Measurements from ENCODE around the gene ACBD4. TPM values are rescaled to one million over a fixed set of nuclear protein-coding genes. Genes with fewer than 3 reads are reported as not detected.

ACBD4 gene
- total RNA-seq, 5 donors from 2014 or later (not counting 1 experiment from before 2014, with no cell fraction given): 28.4 to 48.5 (median 38.9) TPM

DNA sequence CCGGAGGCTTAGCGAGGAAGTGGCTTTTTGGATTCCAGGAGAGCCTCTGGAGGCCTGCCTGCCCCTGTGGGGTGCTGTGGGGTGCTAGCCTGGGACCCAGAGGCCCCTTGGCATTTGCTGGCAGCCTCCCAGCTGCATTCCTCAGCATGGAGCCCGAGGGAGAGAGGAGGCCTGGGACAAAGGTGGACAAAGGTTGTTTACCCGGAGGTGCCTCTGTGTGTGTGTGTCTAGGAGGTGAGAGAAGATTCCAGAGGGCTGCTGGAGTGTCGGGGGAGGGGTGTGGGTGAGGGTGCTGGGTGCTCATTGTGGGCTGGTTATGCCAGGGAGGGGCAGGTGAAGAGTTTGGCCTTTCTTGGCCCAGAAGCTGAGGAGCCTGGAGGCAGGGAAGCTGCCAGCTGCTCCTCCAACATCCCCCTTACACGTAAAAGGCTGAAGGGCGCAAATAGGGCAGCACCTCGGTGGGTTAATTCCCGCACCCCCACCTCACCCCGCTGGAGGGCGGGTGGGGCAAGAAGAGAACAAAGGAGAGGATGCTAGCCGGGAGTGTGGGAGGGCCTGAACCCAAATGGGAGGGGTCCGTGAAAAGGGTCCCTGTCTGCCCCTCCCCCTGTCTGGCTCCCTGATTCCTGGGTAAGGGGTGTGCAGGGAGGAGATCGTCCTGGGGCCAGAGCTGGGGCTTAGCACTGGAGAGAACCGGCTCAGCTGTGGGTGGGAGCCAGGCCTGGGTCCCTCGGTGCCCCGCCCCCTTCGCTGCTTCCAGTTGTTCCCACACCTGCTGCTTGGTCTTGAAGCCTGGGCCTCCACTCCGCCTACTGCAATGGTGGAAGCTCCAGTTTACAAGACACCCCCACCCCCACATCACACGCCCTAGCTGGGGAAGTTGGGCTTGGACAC lies 36.1 kb downstream of the ACBD4 start:
- Histone ChIP-seq H3K9me3 (no peaks in the 10 kb centered on the region), H3K27ac (ENCODE audit: low read length) (peak overlapping the region; percentile 62), H3K4me3 (ENCODE audit: control insufficient read depth in 1 of 2, extremely low read depth in 1 of 2, low read length in 1 of 2) (peak overlapping the region in 1 of 2 donors; percentile 35), H3K36me3 (ENCODE audit: control insufficient read depth in 2 of 2, extremely low read depth in 1 of 2, insufficient read depth in 1 of 2, low read length in 1 of 2) (no peaks in the 10 kb centered on the region), H3K27me3 (replicated peaks in 1 of 2; ENCODE audit: control insufficient read depth in 2 of 2, extremely low read depth in 1 of 2, insufficient read depth in 2 of 2, low read length in 1 of 2) (no peaks in the 10 kb centered on the region), H3K4me1 (ENCODE audit: control insufficient read depth in 1 of 2, extremely low read depth in 1 of 2, insufficient read depth in 2 of 2, low read length in 2 of 2) (peaks cover 12 to 25% of the 10 kb centered on the region in 2 experiments)
- no peak for ATAC-seq (replicated peaks in 1 of 4)
- Mint-ChIP-seq H3K4me3 (peak overlapping the region in 2 of 3 donors; percentile 13 to 82), H3K4me1 (peaks cover 19 to 24% (median 23%) of the 10 kb centered on the region in 3 donors), H3K9me3 (no peaks in the 10 kb centered on the region), H3K27ac (peak overlapping the region; percentile 59 to 98), H3K27me3 (no peaks in the 10 kb centered on the region), H3K36me3 (no peaks in the 10 kb centered on the region)
- 66% methylated on average over 11 of the region's 20 CpGs for WGBS (ENCODE audit: insufficient coverage)
- ChIA-PET POLR2A (no interaction called here), CTCF (interaction anchor here in 1 of 2 donors (0.5 to 2.6 kb wide), 3 partner anchors 8 to 1680 kb away, joined by 3 to 20 read pairs (median 7); partner anchors contain the start of genes ACBD4 and WNT9B)
- DNase-seq: no peak

DNA sequence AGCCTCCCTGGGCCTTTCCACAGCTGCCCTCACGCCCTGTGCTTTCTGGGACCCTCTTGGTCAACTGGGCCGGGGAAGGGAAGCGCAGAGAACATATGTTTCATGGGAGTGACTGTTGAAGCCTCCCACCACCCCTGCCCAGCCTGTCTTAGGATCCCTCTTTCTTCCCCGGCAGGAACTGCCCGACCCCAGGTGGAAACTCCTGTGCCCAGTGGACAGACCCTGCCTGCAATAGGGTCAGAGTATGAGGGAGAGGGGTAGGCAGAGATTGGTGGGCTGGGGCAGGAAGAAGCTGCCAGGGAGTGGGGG lies 36.7 kb downstream of the ACBD4 start:
- no CpG with 5 or more reads among the region's 5 CpGs for WGBS (ENCODE audit: insufficient coverage)
- Mint-ChIP-seq H3K27ac (peak overlapping the region; percentile 49 to 98), H3K4me1 (peaks cover 19 to 24% (median 23%) of the 10 kb centered on the region in 3 donors), H3K9me3 (no peaks in the 10 kb centered on the region), H3K36me3 (no peaks in the 10 kb centered on the region), H3K4me3 (peak overlapping the region; percentile 13 to 82 (median 13)), H3K27me3 (no peaks in the 10 kb centered on the region)
- ATAC-seq (replicated peaks in 1 of 4) (no peak), DNase-seq (no peak)
- peak overlapping the region; percentile 62 for H3K27ac ChIP-seq (ENCODE audit: low read length)
- H3K36me3 ChIP-seq (ENCODE audit: control insufficient read depth in 2 of 2, extremely low read depth in 1 of 2, insufficient read depth in 1 of 2, low read length in 1 of 2): no peaks in the 10 kb centered on the region
- H3K4me1 ChIP-seq (ENCODE audit: control insufficient read depth in 1 of 2, extremely low read depth in 1 of 2, insufficient read depth in 2 of 2, low read length in 2 of 2): peaks cover 12 to 25% of the 10 kb centered on the region in 2 experiments
- ChIA-PET CTCF (interaction anchor here in 1 of 2 donors (0.6 to 2.6 kb wide), 5 partner anchors 19 to 37 kb away, joined by 3 to 20 read pairs (median 6); partner anchors contain the start of genes ACBD4 and HEXIM1), POLR2A (no interaction called here)
- no peaks in the 10 kb centered on the region for H3K27me3 ChIP-seq (replicated peaks in 1 of 2; ENCODE audit: control insufficient read depth in 2 of 2, extremely low read depth in 1 of 2, insufficient read depth in 2 of 2, low read length in 1 of 2)
- peak overlapping the region; percentile 35 to 42 for H3K4me3 ChIP-seq (ENCODE audit: control insufficient read depth in 1 of 2, extremely low read depth in 1 of 2, low read length in 1 of 2)
- no peaks in the 10 kb centered on the region for H3K9me3 ChIP-seq

DNA sequence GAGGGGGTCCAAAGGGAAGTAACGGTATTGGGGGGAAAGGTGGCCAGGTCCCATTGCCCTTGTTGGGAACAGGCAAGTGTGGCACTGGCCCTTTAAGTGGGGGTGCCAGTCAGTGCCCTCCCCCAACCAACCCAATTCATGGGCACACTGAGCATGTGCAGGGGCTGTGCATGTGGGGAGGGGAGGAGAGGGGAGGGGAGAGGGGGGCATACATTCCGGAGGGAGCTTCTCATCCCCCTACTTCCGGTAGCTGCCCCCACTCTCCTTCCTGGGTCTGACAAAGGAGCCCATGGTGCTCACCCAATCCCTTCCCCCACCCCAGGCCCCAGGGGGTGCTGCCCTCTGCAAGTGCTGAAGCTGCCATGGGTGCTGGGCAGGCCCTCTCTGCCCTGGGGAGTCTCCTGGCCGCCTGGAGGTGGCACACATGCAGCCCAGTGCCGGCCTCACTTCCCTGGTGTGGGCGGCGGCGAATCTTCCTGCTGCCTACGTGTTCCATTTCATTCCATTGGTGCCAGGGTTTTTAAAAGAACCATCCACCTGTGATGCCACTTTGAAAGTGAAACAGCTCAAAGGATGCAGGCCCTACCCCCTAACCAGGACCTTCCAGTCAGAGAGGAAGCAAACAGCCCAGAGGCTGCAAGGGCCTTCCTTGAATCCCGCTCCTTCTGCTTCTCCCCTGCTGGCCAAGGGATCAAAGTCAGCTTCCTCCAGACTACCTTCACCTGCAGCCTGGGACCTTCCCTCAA lies 37.2 kb downstream of the ACBD4 start:
- H3K4me3 ChIP-seq (ENCODE audit: control insufficient read depth in 1 of 2, extremely low read depth in 1 of 2, low read length in 1 of 2): peak overlapping the region; percentile 39 to 42
- H3K27me3 Mint-ChIP-seq: no peaks in the 10 kb centered on the region

DNA sequence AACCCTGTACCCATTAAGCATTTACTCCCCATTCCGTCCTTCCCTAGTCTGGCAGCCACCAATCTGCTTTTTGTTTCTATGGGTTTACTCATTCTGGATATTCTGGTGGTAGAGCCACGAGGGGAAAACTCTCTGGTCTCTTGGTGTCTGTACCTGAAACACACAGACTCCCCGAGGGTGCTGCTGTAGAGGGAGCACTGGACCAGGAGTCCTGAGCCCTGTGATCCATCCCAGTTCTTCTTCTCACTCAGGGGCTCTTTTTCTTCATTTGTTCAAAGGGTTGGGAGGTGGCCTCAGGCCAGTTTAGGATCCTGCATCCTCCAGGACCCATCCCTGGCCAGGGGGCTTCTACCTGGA lies 40.2 kb downstream of the ACBD4 start:
- peaks cover 19 to 23% (median 21%) of the 10 kb centered on the region in 3 donors for H3K4me1 Mint-ChIP-seq
- Histone ChIP-seq H3K4me3 (ENCODE audit: control insufficient read depth in 1 of 2, extremely low read depth in 1 of 2, low read length in 1 of 2) (no peak overlapping the region), H3K27ac (ENCODE audit: low read length) (no peak overlapping the region), H3K36me3 (ENCODE audit: control insufficient read depth in 2 of 2, extremely low read depth in 1 of 2, insufficient read depth in 1 of 2, low read length in 1 of 2) (no peaks in the 10 kb centered on the region), H3K4me1 (ENCODE audit: control insufficient read depth in 1 of 2, extremely low read depth in 1 of 2, insufficient read depth in 2 of 2, low read length in 2 of 2) (peaks cover 12 to 25% of the 10 kb centered on the region in 2 experiments), H3K27me3 (replicated peaks in 1 of 2; ENCODE audit: control insufficient read depth in 2 of 2, extremely low read depth in 1 of 2, insufficient read depth in 2 of 2, low read length in 1 of 2) (no peaks in the 10 kb centered on the region), H3K9me3 (no peaks in the 10 kb centered on the region)
- peak overlapping the region in 1 of 2 donors; percentile 13 for H3K27ac Mint-ChIP-seq
- POLR2A ChIA-PET: interaction anchor here in 1 of 2 donors (0.9 kb wide), 1 partner anchor 19 kb away, joined by 3 read pairs; no protein-coding TSS in a partner anchor
- no CpG with 5 or more reads among the region's 3 CpGs for WGBS (ENCODE audit: insufficient coverage)
- CTCF ChIA-PET: interaction anchor here (0.6 to 0.8 kb wide), 2 partner anchors 15 to 40 kb away, joined by 3 read pairs; partner anchors contain the start of gene ACBD4 (in 1 of the 2)
- H3K4me3 Mint-ChIP-seq: no peak overlapping the region
- H3K36me3 Mint-ChIP-seq: no peaks in the 10 kb centered on the region
- DNase-seq (no peak), ATAC-seq (replicated peaks in 1 of 4) (no peak)
- H3K9me3 Mint-ChIP-seq: no peaks in the 10 kb centered on the region
- H3K27me3 Mint-ChIP-seq: no peaks in the 10 kb centered on the region

More for the DNA sequence above, 37.2 kb downstream of the ACBD4 start:
- DNase-seq: peak in 29 of 35 experiments; percentile 14 to 60 (median 33)
- Histone ChIP-seq H3K27ac (ENCODE audit: low read length) (peak overlapping the region; percentile 62), H3K36me3 (ENCODE audit: control insufficient read depth in 2 of 2, extremely low read depth in 1 of 2, insufficient read depth in 1 of 2, low read length in 1 of 2) (no peaks in the 10 kb centered on the region), H3K4me1 (ENCODE audit: control insufficient read depth in 1 of 2, extremely low read depth in 1 of 2, insufficient read depth in 2 of 2, low read length in 2 of 2) (peaks cover 12 to 25% of the 10 kb centered on the region in 2 experiments), H3K27me3 (replicated peaks in 1 of 2; ENCODE audit: control insufficient read depth in 2 of 2, extremely low read depth in 1 of 2, insufficient read depth in 2 of 2, low read length in 1 of 2) (no peaks in the 10 kb centered on the region), H3K9me3 (no peaks in the 10 kb centered on the region)
- H3K27ac Mint-ChIP-seq: peak overlapping the region; percentile 93 to 98
- peaks cover 19 to 24% (median 23%) of the 10 kb centered on the region in 3 donors for H3K4me1 Mint-ChIP-seq
- H3K36me3 Mint-ChIP-seq: no peaks in the 10 kb centered on the region
- H3K4me3 Mint-ChIP-seq: peak overlapping the region; percentile 69 to 82 (median 74)
- no peaks in the 10 kb centered on the region for H3K9me3 Mint-ChIP-seq
- WGBS (ENCODE audit: insufficient coverage): 24% methylated on average over 7 of the region's 10 CpGs
- POLR2A ChIA-PET: interaction anchor here (0.6 to 0.7 kb wide), 3 partner anchors 17 to 168 kb away, joined by 3 to 9 read pairs (median 3); no protein-coding TSS in a partner anchor
- CTCF ChIA-PET: interaction anchor here (0.6 to 2.6 kb wide), 7 partner anchors 11 to 37 kb away, joined by 3 to 20 read pairs (median 5); partner anchors contain the start of genes ACBD4 (in 2 of the 2), HEXIM1 (in 1 of the 2) and HEXIM2 (in 1 of the 2)
- ATAC-seq (replicated peaks in 1 of 4): peak; percentile 80 to 88 (median 82)

DNA sequence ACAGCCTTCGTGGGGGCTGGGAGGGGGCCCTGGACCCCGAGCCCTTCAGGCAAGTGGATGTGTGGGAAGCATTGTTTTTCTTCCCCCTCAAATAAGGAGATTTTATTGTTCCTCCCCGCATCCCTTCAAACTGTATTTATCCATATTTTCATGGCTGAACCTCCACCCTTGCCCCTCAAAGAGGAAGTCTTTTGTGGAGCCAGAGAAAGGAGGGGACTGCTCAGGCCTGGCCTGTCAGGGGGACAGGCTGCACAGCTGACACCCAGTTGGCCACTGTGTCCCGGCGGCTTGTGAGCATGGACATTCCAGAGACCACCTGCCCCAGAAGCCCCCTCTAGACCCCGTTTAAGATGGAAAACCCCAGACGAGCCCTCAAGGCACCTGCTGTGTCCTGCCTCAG lies 42.1 kb downstream of the ACBD4 start:
- Histone ChIP-seq H3K27ac (ENCODE audit: low read length) (no peak overlapping the region), H3K4me1 (ENCODE audit: control insufficient read depth in 1 of 2, extremely low read depth in 1 of 2, insufficient read depth in 2 of 2, low read length in 2 of 2) (peaks cover 3 to 10% of the 10 kb centered on the region in 2 experiments), H3K4me3 (ENCODE audit: control insufficient read depth in 1 of 2, extremely low read depth in 1 of 2, low read length in 1 of 2) (no peak overlapping the region), H3K9me3 (no peaks in the 10 kb centered on the region), H3K36me3 (ENCODE audit: control insufficient read depth in 2 of 2, extremely low read depth in 1 of 2, insufficient read depth in 1 of 2, low read length in 1 of 2) (no peaks in the 10 kb centered on the region), H3K27me3 (replicated peaks in 1 of 2; ENCODE audit: control insufficient read depth in 2 of 2, extremely low read depth in 1 of 2, insufficient read depth in 2 of 2, low read length in 1 of 2) (no peaks in the 10 kb centered on the region)
- H3K27me3 Mint-ChIP-seq: no peaks in the 10 kb centered on the region
- H3K36me3 Mint-ChIP-seq: no peaks in the 10 kb centered on the region
- 90% methylated on average over 2 of the region's 7 CpGs for WGBS (ENCODE audit: insufficient coverage)
- POLR2A ChIA-PET: no interaction called here
- no peak overlapping the region for H3K4me3 Mint-ChIP-seq
- H3K27ac Mint-ChIP-seq: no peak overlapping the region
- DNase-seq (no peak), ATAC-seq (replicated peaks in 1 of 4) (no peak)
- H3K9me3 Mint-ChIP-seq: no peaks in the 10 kb centered on the region
- peaks cover 5 to 11% (median 6%) of the 10 kb centered on the region in 3 donors for H3K4me1 Mint-ChIP-seq
- CTCF ChIA-PET: no interaction called here

DNA sequence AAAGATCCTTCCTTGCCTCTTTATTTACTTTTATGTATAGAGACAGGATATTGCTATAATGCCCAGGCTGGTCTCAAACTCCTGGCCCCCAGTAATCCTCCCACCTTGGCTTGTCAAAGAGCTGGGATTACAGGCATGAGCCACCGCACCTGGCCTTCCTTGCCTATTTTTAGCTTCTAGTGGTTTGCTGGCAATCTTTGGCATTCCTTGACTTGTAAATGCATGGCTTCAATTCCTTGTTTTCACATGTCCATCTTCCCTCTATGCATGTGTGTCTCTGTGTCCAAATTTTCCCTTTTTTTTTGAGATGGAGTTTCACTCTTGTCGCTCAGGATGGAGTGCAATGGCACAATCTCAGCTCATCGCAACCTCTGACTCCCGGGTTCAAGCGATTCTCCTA lies 48.7 kb downstream of the ACBD4 start:
- H3K4me3 Mint-ChIP-seq: no peak overlapping the region

More for the DNA sequence above, 48.7 kb downstream of the ACBD4 start:
- H3K4me1 Mint-ChIP-seq: no peaks in the 10 kb centered on the region
- no peaks in the 10 kb centered on the region for H3K27me3 ChIP-seq (replicated peaks in 1 of 2; ENCODE audit: control insufficient read depth in 2 of 2, extremely low read depth in 1 of 2, insufficient read depth in 2 of 2, low read length in 1 of 2)
- WGBS (ENCODE audit: insufficient coverage): 60% methylated on average over 2 of the region's 5 CpGs
- no peak overlapping the region for H3K27ac Mint-ChIP-seq
- ChIA-PET CTCF (interaction anchor here in 1 of 2 donors (1.4 kb wide), 1 partner anchor 49 kb away, joined by 4 read pairs; the partner anchor contains the start of gene ACBD4), POLR2A (interaction anchor here in 1 of 2 donors (0.6 kb wide), 1 partner anchor 29 kb away, joined by 9 read pairs; no protein-coding TSS in a partner anchor)
- H3K4me3 ChIP-seq (ENCODE audit: control insufficient read depth in 1 of 2, extremely low read depth in 1 of 2, low read length in 1 of 2): no peak overlapping the region
- no peaks in the 10 kb centered on the region for H3K9me3 ChIP-seq
- DNase-seq (no peak), ATAC-seq (replicated peaks in 1 of 4) (no peak)
- H3K36me3 Mint-ChIP-seq: no peaks in the 10 kb centered on the region
- H3K27me3 Mint-ChIP-seq: peaks cover 0 to 1% of the 10 kb centered on the region in 2 donors
- no peaks in the 10 kb centered on the region for H3K9me3 Mint-ChIP-seq
- no peak overlapping the region for H3K27ac ChIP-seq (ENCODE audit: low read length)
- H3K36me3 ChIP-seq (ENCODE audit: control insufficient read depth in 2 of 2, extremely low read depth in 1 of 2, insufficient read depth in 1 of 2, low read length in 1 of 2): no peaks in the 10 kb centered on the region
- no peaks in the 10 kb centered on the region for H3K4me1 ChIP-seq (ENCODE audit: control insufficient read depth in 1 of 2, extremely low read depth in 1 of 2, insufficient read depth in 2 of 2, low read length in 2 of 2)

All from T-cell (primary cell).